A549 (cell line): ENCODE measurements around the gene GSTM3.
"Not testable (repeated sequence)": the region's sequence is repeated elsewhere in the genome, so short reads cannot be mapped to it uniquely, and the experiment has no call there.

Source experiments
- CBX8 ChIP-seq: fragments of 200-600 bp; sonication (generic); IDR thresholded peaks from 2 replicates; pipeline ENCODE4 v1.6.1; 2016
- CEBPB ChIP-seq, 2 experiments: fragments of >200 bp in 1 of 2; sonication (Bioruptor Twin) in 1 of 2; formaldehyde crosslinking in 1 of 2; IDR thresholded peaks; 2 replicates each; pipeline ENCODE4 v1.6.1; 2012 to 2016
- JUNB ChIP-seq: fragments of >200 bp; sonication (Bioruptor Twin); formaldehyde crosslinking; IDR thresholded peaks from 2 replicates; pipeline ENCODE4 v1.6.1; 2016
- NR3C1 ChIP-seq: fragments of >200 bp; sonication (Bioruptor Twin); formaldehyde crosslinking; IDR thresholded peaks from 3 replicates; pipeline ENCODE4 v1.6.1; 2017
- POLR2A ChIP-seq: IDR thresholded peaks from 2 replicates; pipeline ENCODE4 v1.6.1; 2012; ENCODE audit warnings: mild to moderate bottlenecking, low read length
- RCOR1 ChIP-seq: fragments of 150-350 bp; IDR thresholded peaks from 2 replicates; pipeline ENCODE4 v1.6.1; 2014; ENCODE audit warnings: antibody characterized with exemption, low read length, low read depth
- TF ChIP-seq, protein P1 (sequence below): fragments of >200 bp; sonication (Bioruptor Twin); formaldehyde crosslinking; IDR thresholded peaks from 3 replicates; pipeline ENCODE4 v1.5.1; 2016
- TF ChIP-seq, protein P2 (sequence below): IDR thresholded peaks from 2 replicates; pipeline ENCODE4 v1.6.1; 2012
- TF ChIP-seq, protein P3 (sequence below): IDR thresholded peaks from 2 replicates; pipeline ENCODE4 v1.6.1; 2012
- TF ChIP-seq, protein P4 (sequence below): IDR thresholded peaks from 2 replicates; pipeline ENCODE4 v1.6.1; 2012; ENCODE audit warnings: low read depth, borderline replicate concordance

DNA sequence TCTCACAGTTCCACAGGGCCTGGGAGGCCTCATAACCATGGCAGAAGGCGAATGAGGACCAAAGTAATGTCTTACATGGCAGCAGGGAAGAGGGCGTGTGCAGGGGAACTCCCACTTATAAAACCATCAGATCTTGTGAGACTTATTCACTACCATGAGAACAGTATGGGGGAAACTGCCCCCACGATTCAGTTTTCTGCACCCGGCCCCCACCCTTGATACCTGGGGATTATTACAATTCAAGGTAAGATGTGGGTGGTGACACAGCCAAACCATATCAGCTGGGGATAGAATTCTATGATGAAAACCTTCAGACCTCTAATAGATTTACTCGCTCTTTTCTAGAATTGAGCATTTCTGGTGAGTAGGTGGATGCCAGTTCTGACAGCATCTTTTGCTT, 46.4 kb downstream of the GSTM3 start:
- not testable (repeated sequence) for TF ChIP-seq JUNB; CBX8; POLR2A; NR3C1; CEBPB (IDR thresholded peaks at IDR 0.05); RCOR1
- TF ChIP-seq, protein P1, sequence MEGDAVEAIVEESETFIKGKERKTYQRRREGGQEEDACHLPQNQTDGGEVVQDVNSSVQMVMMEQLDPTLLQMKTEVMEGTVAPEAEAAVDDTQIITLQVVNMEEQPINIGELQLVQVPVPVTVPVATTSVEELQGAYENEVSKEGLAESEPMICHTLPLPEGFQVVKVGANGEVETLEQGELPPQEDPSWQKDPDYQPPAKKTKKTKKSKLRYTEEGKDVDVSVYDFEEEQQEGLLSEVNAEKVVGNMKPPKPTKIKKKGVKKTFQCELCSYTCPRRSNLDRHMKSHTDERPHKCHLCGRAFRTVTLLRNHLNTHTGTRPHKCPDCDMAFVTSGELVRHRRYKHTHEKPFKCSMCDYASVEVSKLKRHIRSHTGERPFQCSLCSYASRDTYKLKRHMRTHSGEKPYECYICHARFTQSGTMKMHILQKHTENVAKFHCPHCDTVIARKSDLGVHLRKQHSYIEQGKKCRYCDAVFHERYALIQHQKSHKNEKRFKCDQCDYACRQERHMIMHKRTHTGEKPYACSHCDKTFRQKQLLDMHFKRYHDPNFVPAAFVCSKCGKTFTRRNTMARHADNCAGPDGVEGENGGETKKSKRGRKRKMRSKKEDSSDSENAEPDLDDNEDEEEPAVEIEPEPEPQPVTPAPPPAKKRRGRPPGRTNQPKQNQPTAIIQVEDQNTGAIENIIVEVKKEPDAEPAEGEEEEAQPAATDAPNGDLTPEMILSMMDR, result not testable (repeated sequence)
- TF ChIP-seq, protein P2, sequence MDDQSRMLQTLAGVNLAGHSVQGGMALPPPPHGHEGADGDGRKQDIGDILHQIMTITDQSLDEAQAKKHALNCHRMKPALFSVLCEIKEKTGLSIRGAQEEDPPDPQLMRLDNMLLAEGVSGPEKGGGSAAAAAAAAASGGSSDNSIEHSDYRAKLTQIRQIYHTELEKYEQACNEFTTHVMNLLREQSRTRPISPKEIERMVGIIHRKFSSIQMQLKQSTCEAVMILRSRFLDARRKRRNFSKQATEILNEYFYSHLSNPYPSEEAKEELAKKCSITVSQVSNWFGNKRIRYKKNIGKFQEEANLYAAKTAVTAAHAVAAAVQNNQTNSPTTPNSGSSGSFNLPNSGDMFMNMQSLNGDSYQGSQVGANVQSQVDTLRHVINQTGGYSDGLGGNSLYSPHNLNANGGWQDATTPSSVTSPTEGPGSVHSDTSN, result not testable (repeated sequence)
- TF ChIP-seq, protein P3, sequence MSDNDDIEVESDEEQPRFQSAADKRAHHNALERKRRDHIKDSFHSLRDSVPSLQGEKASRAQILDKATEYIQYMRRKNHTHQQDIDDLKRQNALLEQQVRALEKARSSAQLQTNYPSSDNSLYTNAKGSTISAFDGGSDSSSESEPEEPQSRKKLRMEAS, result not testable (repeated sequence)
- TF ChIP-seq, protein P4, sequence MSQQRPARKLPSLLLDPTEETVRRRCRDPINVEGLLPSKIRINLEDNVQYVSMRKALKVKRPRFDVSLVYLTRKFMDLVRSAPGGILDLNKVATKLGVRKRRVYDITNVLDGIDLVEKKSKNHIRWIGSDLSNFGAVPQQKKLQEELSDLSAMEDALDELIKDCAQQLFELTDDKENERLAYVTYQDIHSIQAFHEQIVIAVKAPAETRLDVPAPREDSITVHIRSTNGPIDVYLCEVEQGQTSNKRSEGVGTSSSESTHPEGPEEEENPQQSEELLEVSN, result not testable (repeated sequence)
